Ishikawa (cell line): ENCODE results near the gene RAB11B.

Source experiments
- CEBPB ChIP-seq: IDR thresholded peaks from 2 replicates; pipeline ENCODE4 v1.6.1; 2012
- CREB1 ChIP-seq: IDR thresholded peaks from 2 replicates; pipeline ENCODE4 v1.6.1; 2012; ENCODE audit warnings: low read depth
- EGR1 ChIP-seq: IDR thresholded peaks from 2 replicates; pipeline ENCODE4 v1.6.1; 2012
- EP300 ChIP-seq: IDR thresholded peaks from 2 replicates; pipeline ENCODE4 v1.6.1; 2012; ENCODE audit warnings: borderline replicate concordance
- FOXM1 ChIP-seq: IDR thresholded peaks from 2 replicates; pipeline ENCODE4 v1.6.1; 2012; ENCODE audit warnings: low read depth, borderline replicate concordance
- MAX ChIP-seq: IDR thresholded peaks from 2 replicates; pipeline ENCODE4 v1.6.1; 2012
- NFIC ChIP-seq: IDR thresholded peaks from 2 replicates; pipeline ENCODE4 v1.6.1; 2012
- RAD21 ChIP-seq: IDR thresholded peaks from 2 replicates; pipeline ENCODE4 v1.6.1; 2012; ENCODE audit warnings: low read depth
- REST ChIP-seq: IDR thresholded peaks from 2 replicates; pipeline ENCODE4 v1.6.1; 2012; ENCODE audit warnings: low read depth, mild to moderate bottlenecking
- TAF1 ChIP-seq: IDR thresholded peaks from 2 replicates; pipeline ENCODE4 v1.6.1; 2012; ENCODE audit warnings: low read depth, mild to moderate bottlenecking
- TCF12 ChIP-seq: IDR thresholded peaks from 2 replicates; pipeline ENCODE4 v1.6.1; 2012; ENCODE audit warnings: low read depth
- TEAD4 ChIP-seq: IDR thresholded peaks from 2 replicates; pipeline ENCODE4 v1.6.1; 2012
- YY1 ChIP-seq: IDR thresholded peaks from 2 replicates; pipeline ENCODE4 v1.6.1; 2012; ENCODE audit warnings: low read depth
- ZBTB7A ChIP-seq: IDR thresholded peaks from 2 replicates; pipeline ENCODE4 v1.6.1; 2012; ENCODE audit warnings: low read depth
- TF ChIP-seq, protein P1 (sequence below): IDR thresholded peaks from 2 replicates; pipeline ENCODE4 v1.6.1; 2012

Gene RAB11B

GRCh38 chr19:8363803-8364771 lies 26.1 kb upstream of the RAB11B start, which contains the start of gene ANGPTL4:
Gene ANGPTL4 (plus strand): TSS chr19:8364155. CDS start chr19:8364322, 167 bp downstream.
- TF ChIP-seq MAX (peak; percentile 29; the same call in 1 of the 2 replicates), NFIC (no peak), TAF1 (no peak), EP300 (no peak), CEBPB (no peak)

DNA sequence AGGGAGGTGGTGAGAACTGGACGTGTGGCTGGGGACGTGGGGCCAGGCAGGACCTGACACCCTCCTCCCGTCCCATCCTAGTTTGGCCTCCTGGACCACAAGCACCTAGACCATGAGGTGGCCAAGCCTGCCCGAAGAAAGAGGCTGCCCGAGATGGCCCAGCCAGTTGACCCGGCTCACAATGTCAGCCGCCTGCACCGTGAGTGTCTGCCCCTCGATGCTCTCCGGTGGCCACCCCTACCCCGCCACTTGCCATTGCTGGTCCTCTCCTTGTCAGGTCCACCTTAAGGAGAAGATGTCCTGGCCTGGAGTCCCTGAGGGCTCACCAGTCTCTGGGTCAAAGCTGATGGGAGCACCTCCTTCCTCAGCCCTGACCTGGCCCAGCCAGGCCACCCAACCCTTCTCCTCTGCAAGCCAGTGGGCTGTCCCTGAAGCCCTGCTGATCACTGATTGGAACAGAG lies 24.0 kb upstream of the RAB11B start:
- no peak for TF ChIP-seq EP300
- no peak for TF ChIP-seq ZBTB7A
- no peak for TF ChIP-seq CEBPB
- TF ChIP-seq RAD21, result no peak

- TF ChIP-seq FOXM1 (no peak), TAF1 (no peak), TEAD4 (no peak), RAD21 (no peak), TCF12 (no peak), MAX (no peak), CREB1 (no peak)
- TF ChIP-seq, protein P1, sequence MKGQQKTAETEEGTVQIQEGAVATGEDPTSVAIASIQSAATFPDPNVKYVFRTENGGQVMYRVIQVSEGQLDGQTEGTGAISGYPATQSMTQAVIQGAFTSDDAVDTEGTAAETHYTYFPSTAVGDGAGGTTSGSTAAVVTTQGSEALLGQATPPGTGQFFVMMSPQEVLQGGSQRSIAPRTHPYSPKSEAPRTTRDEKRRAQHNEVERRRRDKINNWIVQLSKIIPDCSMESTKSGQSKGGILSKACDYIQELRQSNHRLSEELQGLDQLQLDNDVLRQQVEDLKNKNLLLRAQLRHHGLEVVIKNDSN, result no peak
These were observed 23.2 kb upstream of the RAB11B start for GRCh38 chr19:8366961-8367326.

DNA sequence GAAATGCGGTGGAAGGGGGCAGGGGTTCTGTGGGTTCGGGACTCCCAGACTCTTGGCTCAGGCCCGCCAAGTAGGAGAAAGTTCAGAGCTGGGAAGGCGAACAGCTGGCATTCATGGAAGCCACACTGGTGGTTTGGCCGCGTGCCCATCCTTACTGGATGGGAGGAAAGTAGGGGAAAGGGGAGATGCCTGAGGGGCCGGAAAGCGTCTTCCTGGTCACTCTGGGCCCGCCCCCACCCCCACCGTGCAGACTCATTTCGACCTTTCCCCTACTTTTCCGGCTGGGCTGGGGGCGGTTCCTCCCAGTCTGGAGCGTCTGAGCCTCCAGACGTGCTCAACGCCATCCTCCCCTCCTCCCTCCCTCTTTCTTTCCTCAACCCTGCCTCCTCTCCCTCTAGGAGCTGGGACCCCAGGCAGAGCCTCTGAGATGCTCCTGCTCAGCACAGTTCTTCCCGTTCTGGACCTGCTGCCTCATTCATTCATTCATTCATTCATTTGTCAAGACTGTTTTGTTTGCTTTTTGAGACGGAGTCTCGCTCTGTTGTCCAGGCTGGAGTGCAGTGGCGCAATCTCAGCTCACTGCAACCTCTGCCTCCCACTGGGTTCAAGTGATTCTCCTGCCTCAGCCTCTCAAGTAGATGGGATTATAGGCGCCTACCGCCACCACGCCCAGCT lies 22.7 kb upstream of the RAB11B start:
- TF ChIP-seq EP300, result peak; percentile 36; the same call in 1 of the 2 replicates
- no peak for TF ChIP-seq EGR1
- TF ChIP-seq CREB1, result no peak
- TF ChIP-seq RAD21, result no peak
- TF ChIP-seq TCF12, result peak; percentile 74; the same call in 1 of the 2 replicates
- no peak for TF ChIP-seq REST
- TF ChIP-seq, protein P1, result no peak
- peak; percentile 77 for TF ChIP-seq TEAD4
- TF ChIP-seq TAF1, result no peak
- 0 out of 2 replicates have a peak, but pooled peaks have one; percentile 51 for TF ChIP-seq CEBPB
- peak; percentile 95 for TF ChIP-seq NFIC
- TF ChIP-seq YY1, result no peak
- TF ChIP-seq FOXM1, result no peak
- peak; percentile 45; the same call in 1 of the 2 replicates for TF ChIP-seq ZBTB7A
- TF ChIP-seq MAX, result no peak

DNA sequence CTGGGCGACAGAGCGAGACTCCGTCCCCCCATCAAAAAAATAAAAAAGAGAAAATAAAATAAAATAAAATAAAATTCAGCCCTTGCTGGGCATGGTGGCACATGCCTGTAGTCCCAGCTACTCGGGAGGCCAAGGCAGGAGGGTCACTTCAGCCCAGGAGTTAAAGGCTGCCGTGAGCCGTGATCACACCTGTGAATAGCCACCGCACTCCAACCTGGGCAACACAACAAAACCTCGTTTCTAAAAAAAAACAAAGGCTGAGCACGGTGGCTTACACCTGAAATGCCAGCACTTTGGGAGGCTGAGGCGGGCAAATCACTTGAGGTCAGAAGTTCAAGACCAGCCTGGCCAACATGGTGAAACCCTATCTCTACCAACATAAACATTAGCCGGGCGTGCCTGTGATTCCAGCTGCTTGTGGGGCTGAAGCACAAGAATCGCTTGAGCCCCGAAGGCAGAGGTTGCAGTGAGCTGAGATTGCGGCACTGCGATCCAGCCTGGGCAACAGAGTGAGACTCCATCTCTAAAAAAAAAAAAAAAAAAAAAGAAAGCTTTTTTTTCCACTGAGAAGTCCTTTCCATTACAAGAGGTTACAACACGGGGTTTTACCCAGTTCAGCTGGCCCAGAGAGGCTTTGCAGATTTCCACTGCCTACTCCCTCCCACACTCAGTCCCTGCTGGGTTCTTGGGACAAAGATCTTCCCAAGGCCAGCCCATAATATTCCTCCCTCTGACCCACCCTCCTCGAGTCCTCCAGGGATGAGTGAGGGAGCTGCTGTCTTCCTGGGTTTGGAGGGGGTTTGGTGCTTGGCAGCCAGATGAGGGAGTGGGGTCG lies 19.8 kb upstream of the RAB11B start:
- TF ChIP-seq ZBTB7A, result no peak
- TF ChIP-seq YY1, result no peak
- TF ChIP-seq TAF1, result no peak
- no peak for TF ChIP-seq EGR1
- no peak for TF ChIP-seq RAD21
- no peak for TF ChIP-seq TCF12
- no peak for TF ChIP-seq REST
- no peak for TF ChIP-seq MAX
- no peak for TF ChIP-seq CREB1
- TF ChIP-seq CEBPB, result no peak
- no peak for TF ChIP-seq FOXM1
- TF ChIP-seq TEAD4, result no peak
- TF ChIP-seq NFIC, result no peak
- TF ChIP-seq, protein P1, result no peak
- no peak for TF ChIP-seq EP300
